ENCODE measurements around the gene HELB.

Gene HELB

GRCh38 chr12:66301944-66302826, at the start of gene HELB:
Gene HELB (plus strand): TSS chr12:66302493. CDS start chr12:66302604, 111 bp downstream.
- DNase-seq (ENCODE audit: low read depth): peak; percentile 97

DNA sequence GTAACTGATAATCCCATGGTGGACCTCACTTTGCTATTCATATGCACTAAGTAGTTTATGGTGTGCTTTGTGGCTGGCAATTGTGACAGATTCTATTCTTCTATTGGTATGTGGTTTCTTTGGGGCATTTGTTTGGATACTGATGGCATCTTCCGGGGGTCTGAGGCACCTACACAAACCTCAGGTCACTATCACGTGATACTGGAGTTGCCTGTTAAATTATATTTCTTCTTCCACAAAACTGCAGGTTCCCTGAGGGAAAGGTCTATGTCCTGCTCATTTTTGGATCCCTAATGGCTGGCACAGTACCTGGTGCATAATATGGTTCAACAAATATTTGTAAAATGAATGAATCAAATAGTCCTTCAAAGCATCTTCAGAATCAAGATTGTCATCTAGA, 49.5 kb upstream of the HELB start:
- no peak for DNase-seq (ENCODE audit: low read depth)

- no peak for DNase-seq (ENCODE audit: low read depth)
Observed at GRCh38 chr12:66255737-66256136, 46.6 kb upstream of the HELB start.

DNA sequence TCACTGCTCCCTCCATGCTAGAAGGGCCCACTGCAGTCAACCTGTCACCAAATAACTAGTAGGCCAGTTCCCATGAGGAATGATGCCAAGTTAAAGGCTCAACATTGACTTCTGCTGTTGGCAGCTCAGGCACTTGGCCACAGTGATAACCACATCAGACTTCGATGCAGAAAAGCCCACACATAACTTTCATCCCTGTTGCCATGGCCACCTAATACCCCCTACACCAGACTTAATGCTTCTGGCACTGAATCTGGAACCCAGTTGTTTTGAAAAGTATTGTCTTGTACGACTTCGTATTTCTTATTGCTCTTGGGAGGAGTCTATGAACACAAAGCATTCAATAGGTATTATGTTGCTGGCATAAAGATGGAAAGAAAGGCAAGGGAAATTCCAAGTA, 44.3 kb upstream of the HELB start:
- no peak for DNase-seq (ENCODE audit: low read depth)

DNA sequence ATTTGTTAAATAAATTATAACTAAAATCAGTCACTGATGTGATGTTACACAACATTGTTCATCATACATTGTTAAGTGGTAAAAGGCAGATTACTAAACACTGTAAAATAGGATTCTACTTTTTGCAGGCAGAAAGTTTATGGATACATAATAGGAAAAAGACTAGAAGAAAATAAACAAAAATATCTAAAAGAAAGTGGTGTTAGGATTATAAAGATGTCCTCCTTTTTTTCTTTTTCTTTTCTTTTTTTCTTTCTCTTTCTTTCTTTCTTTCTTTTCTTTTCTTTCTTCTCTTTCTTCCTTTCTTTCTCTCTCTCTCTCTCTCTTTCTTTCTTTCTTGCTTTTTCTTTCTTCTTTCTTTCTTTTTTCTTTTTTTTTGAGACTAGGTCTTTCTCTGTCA, 39.6 kb upstream of the HELB start:
- no peak for DNase-seq (ENCODE audit: low read depth)

DNA sequence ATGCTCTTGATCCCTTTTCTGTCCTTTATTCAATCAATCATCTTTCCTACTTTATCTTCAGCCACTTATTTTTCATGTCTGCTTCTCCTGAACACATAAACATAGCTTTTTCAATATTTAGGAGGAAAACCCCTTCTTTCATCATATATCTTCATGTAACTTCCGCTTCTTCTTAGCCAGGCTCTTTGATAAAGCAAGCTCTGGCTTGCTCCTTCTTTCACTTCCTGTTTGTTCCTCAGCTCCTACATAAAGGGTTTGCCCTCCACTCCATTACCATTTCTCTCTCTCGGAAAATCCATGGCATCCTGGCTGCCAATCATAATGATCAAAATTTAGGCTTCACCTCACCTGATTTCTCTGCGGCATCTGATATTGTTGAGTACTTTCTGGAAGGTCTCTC, 33.7 kb upstream of the HELB start:
- no peak for DNase-seq (ENCODE audit: low read depth)

DNA sequence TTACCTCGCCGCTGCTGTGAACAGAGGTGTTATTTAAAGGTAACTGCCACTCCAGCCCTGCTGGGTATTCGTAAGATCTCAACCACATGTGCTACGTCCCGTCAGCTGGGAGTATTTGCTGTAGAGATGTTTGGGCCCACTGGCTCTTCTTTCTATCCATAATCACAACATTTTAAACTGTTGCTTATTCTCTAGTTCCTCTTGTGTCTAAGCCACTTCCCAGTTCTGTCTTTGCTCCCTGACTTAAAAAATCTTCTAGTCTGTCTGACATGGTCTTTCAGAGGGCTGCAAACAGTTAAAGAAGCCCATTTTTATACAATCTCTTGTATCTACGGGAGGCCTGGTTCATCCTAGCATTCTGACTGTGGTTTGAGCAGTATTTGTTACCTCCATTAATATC, 33.2 kb upstream of the HELB start:
- DNase-seq (ENCODE audit: low read depth): no peak

DNA sequence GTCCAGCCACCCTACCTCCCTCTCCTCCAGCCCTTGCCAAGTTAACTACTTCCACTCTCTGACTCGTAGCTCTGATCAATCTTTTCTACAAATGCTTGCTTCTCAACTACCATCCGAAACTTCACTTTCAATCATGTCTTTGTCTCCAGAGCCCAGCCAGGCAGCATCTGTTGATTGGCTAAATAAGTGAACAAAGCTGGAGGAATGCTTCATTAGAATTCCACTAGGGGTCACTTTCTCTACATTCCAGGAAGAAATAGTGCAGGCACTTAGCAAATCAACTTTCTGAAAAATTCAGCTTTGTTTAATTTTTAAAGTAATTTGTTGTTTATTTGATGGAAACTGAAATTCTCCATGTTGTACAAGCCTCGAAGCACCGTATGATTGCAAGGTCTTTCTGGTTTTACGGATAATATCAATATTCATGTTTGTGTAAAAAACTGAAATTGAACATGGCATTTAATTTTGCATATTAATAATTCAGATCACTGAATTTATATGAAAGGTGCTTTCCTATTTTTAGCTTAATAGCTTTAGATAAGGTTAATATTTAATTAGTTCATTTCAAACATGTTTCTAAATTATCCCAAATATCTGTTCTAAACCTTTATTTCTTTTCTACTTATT, 32.4 kb upstream of the HELB start:
- peak; percentile 65 for DNase-seq (ENCODE audit: low read depth)

DNA sequence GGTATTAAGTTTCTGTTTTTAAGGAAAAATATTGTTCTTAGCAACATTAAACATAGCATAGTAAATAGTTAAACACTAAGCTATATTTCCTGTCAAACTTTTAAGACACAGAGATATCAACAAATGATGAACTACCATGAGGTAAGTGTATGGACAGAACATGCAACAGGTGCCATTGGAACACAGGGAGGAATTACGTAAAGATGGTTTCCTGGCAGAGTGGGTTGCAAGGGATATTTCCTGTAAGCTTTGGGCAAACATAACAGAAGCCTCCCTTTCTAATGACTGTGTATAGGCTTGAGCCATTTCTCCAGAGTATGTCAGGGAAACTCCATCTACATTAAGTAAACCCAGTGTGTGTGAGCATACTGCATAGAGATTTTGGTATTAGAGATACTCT, 31.7 kb upstream of the HELB start:
- no peak for DNase-seq (ENCODE audit: low read depth)

DNA sequence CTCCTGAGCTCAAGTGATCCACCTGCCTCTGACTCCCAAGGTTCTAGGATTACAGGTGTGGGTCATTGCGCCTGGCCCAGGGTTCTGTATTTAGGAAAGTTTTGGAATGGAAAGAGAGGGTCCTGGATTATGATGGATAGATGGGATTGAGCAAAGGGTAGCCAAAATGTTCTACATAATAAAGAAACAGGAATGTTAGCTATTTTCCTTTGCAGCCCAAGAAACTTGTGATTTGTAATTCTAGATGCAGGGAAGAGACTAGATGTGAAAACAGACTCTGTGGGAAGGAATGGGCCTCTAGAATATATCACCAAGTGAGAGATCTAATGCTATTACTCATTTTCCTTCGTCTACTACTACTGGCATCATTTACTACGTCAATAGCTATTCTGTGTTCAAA, 29.6 kb upstream of the HELB start:
- no peak for DNase-seq (ENCODE audit: low read depth)

DNA sequence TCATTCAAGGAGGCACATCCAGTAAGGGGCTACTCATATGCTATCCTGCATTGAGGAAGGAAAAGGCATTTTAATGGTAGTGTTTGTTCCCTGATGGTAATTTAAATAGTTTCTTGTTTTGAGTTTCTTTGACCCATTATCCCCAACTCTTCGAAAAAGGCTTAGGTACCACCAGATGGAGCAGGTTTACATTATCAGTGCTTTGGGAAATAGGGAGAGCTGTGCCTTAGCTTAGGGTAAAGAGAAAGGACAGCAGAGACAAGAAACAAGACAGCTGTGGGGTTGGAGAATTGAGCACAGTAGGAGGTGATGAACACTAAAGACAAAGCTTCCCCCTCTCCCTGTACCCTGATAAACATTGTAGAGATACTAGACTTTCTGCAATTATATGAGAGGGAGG, 29.1 kb upstream of the HELB start:
- no peak for DNase-seq (ENCODE audit: low read depth)

GRCh38 chr12:66275040-66275439, 27.3 kb upstream of the HELB start:
- DNase-seq (ENCODE audit: low read depth): no peak

DNA sequence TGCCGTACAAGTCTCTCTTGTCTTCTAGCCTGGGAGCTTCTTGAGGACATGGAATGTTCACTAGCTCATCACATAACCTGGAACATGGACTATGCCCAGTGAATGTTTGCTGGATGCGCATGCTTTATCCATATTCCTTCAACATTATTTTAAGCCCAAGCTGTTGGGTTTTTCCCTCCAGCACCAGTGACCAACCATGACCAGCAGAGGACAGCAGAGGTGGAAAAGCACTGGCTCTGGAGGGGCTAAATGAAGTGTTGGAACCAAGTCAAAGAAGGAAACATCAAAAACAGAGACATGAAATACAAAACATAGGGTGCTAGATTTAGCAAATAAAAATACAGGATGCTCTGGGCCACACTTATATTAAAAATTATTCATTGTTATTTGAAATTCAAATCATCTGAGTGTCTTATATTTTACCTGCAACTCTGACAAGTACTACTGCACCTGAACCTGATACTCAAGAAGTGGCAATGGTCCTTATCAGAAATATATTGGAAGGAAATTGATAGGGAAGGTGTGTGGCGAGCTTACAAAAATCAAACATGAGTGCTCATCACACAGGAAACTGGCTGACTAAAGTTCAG, 23.1 kb upstream of the HELB start:
- peak; percentile 28 for DNase-seq (ENCODE audit: low read depth)

- no peak for DNase-seq (ENCODE audit: low read depth)
Observed at GRCh38 chr12:66280561-66280960, 21.7 kb upstream of the HELB start.

- no peak for DNase-seq (ENCODE audit: low read depth)
Observed at GRCh38 chr12:66282244-66282643, 20.0 kb upstream of the HELB start.

DNA sequence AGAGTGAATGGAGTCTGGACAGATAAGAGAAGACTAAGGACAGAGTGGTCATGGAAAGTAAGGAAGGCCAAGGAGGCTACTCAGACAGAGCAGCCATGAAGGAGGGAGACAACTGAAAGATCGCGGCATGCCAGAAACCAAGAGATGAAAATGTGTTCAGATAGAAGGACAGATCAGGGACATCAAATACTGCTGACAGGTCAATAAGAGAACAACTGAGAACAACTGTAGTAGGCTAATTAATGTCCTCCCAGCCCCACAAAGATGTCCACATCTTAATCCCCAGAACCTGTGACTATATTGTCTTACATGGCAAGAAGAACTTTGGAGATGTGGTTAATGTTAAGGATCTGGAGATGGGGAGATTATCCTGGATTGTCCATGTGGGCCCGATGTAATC, 15.0 kb upstream of the HELB start:
- DNase-seq (ENCODE audit: low read depth): no peak

DNA sequence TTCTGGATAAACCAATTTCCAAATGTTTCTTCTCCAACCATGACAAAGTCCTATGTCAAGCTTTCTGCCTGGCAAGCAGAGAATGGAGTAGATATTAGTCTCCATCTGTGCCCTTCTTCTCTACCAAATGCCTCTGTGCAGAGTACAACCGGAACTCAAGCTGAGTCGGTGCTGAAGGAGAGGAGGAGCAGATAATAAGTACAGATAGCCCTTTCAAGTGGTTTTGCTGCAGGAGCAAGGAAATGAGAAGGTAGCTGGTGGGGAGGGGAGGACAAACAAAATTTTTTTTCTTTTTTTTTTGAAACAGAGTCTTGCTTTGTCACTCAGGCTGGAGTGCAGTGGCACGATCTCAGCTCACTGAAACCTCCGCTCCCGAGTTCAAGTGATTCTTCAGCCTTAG, 14.2 kb upstream of the HELB start:
- no peak for DNase-seq (ENCODE audit: low read depth)

GRCh38 chr12:66289485-66289884, 12.8 kb upstream of the HELB start:
- no peak for DNase-seq (ENCODE audit: low read depth)

DNA sequence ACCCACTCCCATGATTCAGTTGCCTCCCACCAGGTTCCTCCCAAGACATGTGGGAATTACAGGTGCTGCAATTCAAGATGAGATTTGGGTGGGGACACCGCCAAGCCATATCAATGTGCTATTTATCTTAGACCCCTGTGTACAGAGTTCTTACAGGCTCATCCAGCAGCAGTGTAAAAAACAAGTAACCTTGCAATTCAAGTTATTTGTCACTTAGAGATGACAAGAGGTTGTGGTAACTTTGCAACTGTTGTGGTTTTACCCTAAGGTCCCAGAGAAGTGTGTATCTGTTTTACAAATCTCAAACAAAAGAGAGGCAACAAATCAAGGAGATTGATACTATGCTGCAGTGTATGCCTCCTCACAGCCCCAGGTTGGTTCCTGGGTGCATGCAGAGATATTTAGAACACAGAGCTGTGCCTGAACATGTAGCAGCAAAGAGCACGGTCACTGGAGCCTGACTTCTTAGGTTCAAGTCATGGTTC, 11.5 kb upstream of the HELB start:
- no peak for DNase-seq (ENCODE audit: low read depth)

- DNase-seq (ENCODE audit: low read depth): peak; percentile 19
Observed at GRCh38 chr12:66296176-66296683, 6.1 kb upstream of the HELB start.

DNA sequence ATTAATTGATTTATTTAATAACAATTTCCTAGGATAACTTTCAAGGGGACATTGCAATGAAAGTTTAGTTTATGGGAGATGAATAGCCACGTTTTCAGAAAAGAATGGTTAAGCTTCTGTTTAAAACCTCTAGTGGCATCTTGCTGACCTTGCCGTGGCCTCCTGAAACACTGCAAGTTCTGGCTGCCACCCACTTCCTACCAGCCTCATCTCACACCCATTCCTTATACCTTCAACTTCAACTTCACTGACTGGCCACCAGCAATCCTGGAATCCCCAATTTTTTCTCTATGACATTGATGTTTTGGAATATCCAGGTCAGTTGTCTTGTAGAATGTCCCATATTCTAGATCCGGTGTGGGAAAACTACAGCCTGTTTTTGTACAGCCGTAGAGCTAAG, 5.2 kb upstream of the HELB start:
- no peak for DNase-seq (ENCODE audit: low read depth)

DNA sequence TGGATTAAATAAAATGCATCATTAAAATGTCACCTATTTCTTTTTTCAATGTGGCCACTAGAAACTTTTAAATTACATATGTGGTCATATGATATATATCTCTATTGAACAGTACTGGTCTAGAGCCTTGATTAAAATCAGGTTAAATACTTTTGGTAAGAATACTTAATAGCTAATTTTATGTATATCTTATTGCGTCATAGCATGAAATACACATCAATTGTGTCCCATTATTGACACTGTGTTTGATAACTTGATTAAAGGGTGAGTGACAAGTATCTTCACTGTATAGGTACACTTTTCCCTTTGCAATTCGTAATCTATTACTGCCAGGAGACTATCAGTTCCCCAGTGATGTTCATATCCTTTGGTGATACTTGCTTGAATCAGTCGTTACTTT, 4.4 kb upstream of the HELB start:
- DNase-seq (ENCODE audit: low read depth): no peak

- DNase-seq (ENCODE audit: low read depth): no peak
Observed at GRCh38 chr12:66302827-66303169, 505 bp downstream of the HELB start.

Data from EH (cell line).